ENCODE measurements around the gene GDPD5. TPM values are rescaled to one million over a fixed set of nuclear protein-coding genes. Genes with fewer than 3 reads are reported as not detected.

Gene GDPD5
- total and polyA plus RNA-seq, 10 of the 15 experiments (the other 5 are each of a cell fraction or from before 2014, with no cell fraction given) = 0.10 to 30.0 (median 6.7) TPM

- DNase-seq (ENCODE audit: low read depth, low spot score) (no peak), FAIRE-seq (no peak), ATAC-seq (no peak)
- 66% methylated on average over 6 of the region's 6 CpGs for WGBS (ENCODE audit: insufficient coverage, insufficient replicate concordance, low lambda C conversion rate, missing lambda C conversion rate)
- Histone ChIP-seq H3K27ac (ENCODE audit: control insufficient read depth, insufficient read depth) (no peak overlapping the region), H3K4me3 (no peak overlapping the region), H3K4me2 (ENCODE audit: control insufficient read depth, insufficient read depth) (no peak overlapping the region), H3K9me3 (replicated peaks; ENCODE audit: control insufficient read depth, insufficient read depth, low read length) (no peaks in the 10 kb centered on the region), H3K27me3 (replicated peaks in 1 of 2; ENCODE audit: control insufficient read depth in 2 of 2, insufficient read depth in 2 of 2, low read length in 1 of 2) (no peaks in the 10 kb centered on the region), H2AFZ (ENCODE audit: control insufficient read depth, low read depth, low read length) (no peak overlapping the region), H3K79me2 (ENCODE audit: control insufficient read depth, insufficient read depth, low read length) (no peaks in the 10 kb centered on the region), H3K4me1 (ENCODE audit: control insufficient read depth, insufficient read depth, low read length) (peaks cover 21% of the 10 kb centered on the region), H4K20me1 (ENCODE audit: control insufficient read depth, insufficient read depth) (no peaks in the 10 kb centered on the region), H3K9ac (ENCODE audit: control insufficient read depth, insufficient read depth, low read length) (no peak overlapping the region), H3K36me3 (ENCODE audit: control insufficient read depth in 2 of 2, insufficient read depth in 2 of 2, low read length in 1 of 2) (no peaks in the 10 kb centered on the region)
- no TSS peak for BruUV-seq (replicated peaks)
- ChIA-PET SMC1A (ENCODE audit: uncharacterized antibody, unreplicated experiment) (interaction anchor here (1.3 kb wide), 1 partner anchor 45 kb away, joined by 3 read pairs; no protein-coding TSS in a partner anchor), CTCF (interaction anchor here (1.5 kb wide), 1 partner anchor 9 kb away, joined by 4 read pairs; no protein-coding TSS in a partner anchor), RAD21 (ENCODE audit: unreplicated experiment) (no interaction called here), POLR2A (interaction anchor here (0.6 kb wide), 1 partner anchor 1817 kb away, joined by 3 read pairs; no protein-coding TSS in a partner anchor)
- intact Hi-C loops (cut with micrococcal nuclease; ENCODE audit: unreplicated experiment) (no loop called here), in situ Hi-C loops (cut with MboI) (no loop called here)
- TF ChIP-seq ATF7 (IDR thresholded peaks at IDR 0.05; ENCODE audit: low read depth) (no peak), ZSCAN29 (IDR thresholded peaks at IDR 0.05) (no peak), NR2C1 (IDR thresholded peaks at IDR 0.05) (no peak), SMC3 (IDR thresholded peaks at IDR 0.05; ENCODE audit: borderline replicate concordance, low read length) (no peak), BMI1 (IDR thresholded peaks at IDR 0.05; ENCODE audit: borderline replicate concordance) (no peak), MEF2A (IDR thresholded peaks at IDR 0.05; ENCODE audit: insufficient read depth, low read depth, low read length) (no peak), E4F1 (IDR thresholded peaks at IDR 0.05; ENCODE audit: borderline replicate concordance, partially characterized antibody) (no peak), SPI1 (IDR thresholded peaks at IDR 0.05; ENCODE audit: borderline replicate concordance, insufficient read depth, low read depth, low read length) (no peak), CEBPZ (IDR thresholded peaks at IDR 0.05; ENCODE audit: low read depth, low read length) (no peak), PKNOX1 (IDR thresholded peaks at IDR 0.05) (no peak), GABPA (IDR thresholded peaks at IDR 0.05; ENCODE audit: low read depth) (no peak), YY1 (IDR thresholded peaks at IDR 0.05; ENCODE audit: low read depth, low read length) (no peak)
These were observed 18.9 kb downstream of the GDPD5 start for GRCh38 chr11:75506827-75507226.
